HEK293 (cell line): ENCODE results near the gene PPP1CA.

ENCODE experiments used
- GLI2 ChIP-seq: fragments of 450-650 bp; formaldehyde crosslinking; IDR thresholded peaks from 2 replicates; pipeline ENCODE4; 2017; ENCODE audit warnings: missing biosample characterization, missing genetic modification characterization, low read depth, borderline replicate concordance
- GLIS2 ChIP-seq: fragments of 450-650 bp; formaldehyde crosslinking; IDR thresholded peaks from 2 replicates; pipeline ENCODE4 v1.5.1; 2016; ENCODE audit warnings: missing biosample characterization, missing genetic modification characterization
- KLF8 ChIP-seq: fragments of 450-650 bp; formaldehyde crosslinking; IDR thresholded peaks from 2 replicates; pipeline ENCODE4 v1.5.1; 2016; ENCODE audit warnings: missing biosample characterization, missing genetic modification characterization
- OSR2 ChIP-seq: fragments of 450-650 bp; formaldehyde crosslinking; IDR thresholded peaks from 2 replicates; pipeline ENCODE4 v1.5.1; 2016; ENCODE audit warnings: missing biosample characterization, missing genetic modification characterization
- REPIN1 ChIP-seq: fragments of 450-650 bp; formaldehyde crosslinking; IDR thresholded peaks from 2 replicates; pipeline ENCODE4 v1.5.1; 2017; ENCODE audit warnings: missing biosample characterization, missing genetic modification characterization, low read depth
- TCF7L2 ChIP-seq: IDR thresholded peaks from 2 replicates; pipeline ENCODE4 v1.6.1; 2011; ENCODE audit warnings: low read depth, mild to moderate bottlenecking, inconsistent platforms, low read length, moderate library complexity, borderline replicate concordance
- WT1 ChIP-seq: fragments of 450-650 bp; formaldehyde crosslinking; IDR thresholded peaks from 2 replicates; pipeline ENCODE4 v1.5.1; 2016; ENCODE audit warnings: missing biosample characterization, missing genetic modification characterization
- ZBTB1 ChIP-seq: fragments of 450-650 bp; formaldehyde crosslinking; IDR thresholded peaks from 2 replicates; pipeline ENCODE4 v1.5.1; 2016; ENCODE audit warnings: missing biosample characterization, missing genetic modification characterization
- ZBTB48 ChIP-seq: fragments of 450-650 bp; formaldehyde crosslinking; IDR thresholded peaks from 2 replicates; pipeline ENCODE4 v1.5.1; 2016; ENCODE audit warnings: missing biosample characterization, missing genetic modification characterization
- ZBTB49 ChIP-seq: fragments of 450-650 bp; formaldehyde crosslinking; IDR thresholded peaks from 2 replicates; pipeline ENCODE4 v1.5.1; 2016; ENCODE audit warnings: missing biosample characterization, missing genetic modification characterization, low read depth
- ZEB2 ChIP-seq: fragments of 450-650 bp; formaldehyde crosslinking; IDR thresholded peaks from 2 replicates; pipeline ENCODE4 v1.5.1; 2016; ENCODE audit warnings: missing biosample characterization, missing genetic modification characterization
- ZFHX2 ChIP-seq: fragments of 450-650 bp; formaldehyde crosslinking; conservative IDR thresholded peaks from 2 replicates; pipeline ENCODE4 v1.5.1; 2016; ENCODE audit warnings: missing biosample characterization, missing genetic modification characterization
- ZFP37 ChIP-seq: fragments of 450-650 bp; formaldehyde crosslinking; IDR thresholded peaks from 2 replicates; pipeline ENCODE4 v1.5.1; 2016; ENCODE audit warnings: missing biosample characterization, missing genetic modification characterization
- ZNF138 ChIP-seq: fragments of 450-650 bp; formaldehyde crosslinking; IDR thresholded peaks from 2 replicates; pipeline ENCODE4 v1.5.1; 2016; ENCODE audit warnings: missing biosample characterization, missing genetic modification characterization, borderline replicate concordance
- ZNF19 ChIP-seq: fragments of 450-650 bp; formaldehyde crosslinking; IDR thresholded peaks from 2 replicates; pipeline ENCODE4; 2016; ENCODE audit warnings: missing biosample characterization, missing genetic modification characterization, low read depth
- ZNF211 ChIP-seq: fragments of 450-650 bp; formaldehyde crosslinking; IDR thresholded peaks from 2 replicates; pipeline ENCODE4 v1.5.1; 2016; ENCODE audit warnings: low read depth, missing biosample characterization, missing genetic modification characterization
- ZNF239 ChIP-seq: fragments of 450-650 bp; formaldehyde crosslinking; IDR thresholded peaks from 2 replicates; pipeline ENCODE4 v1.5.1; 2016; ENCODE audit warnings: missing biosample characterization, missing genetic modification characterization
- ZNF26 ChIP-seq: fragments of 450-650 bp; formaldehyde crosslinking; IDR thresholded peaks from 2 replicates; pipeline ENCODE4 v1.5.1; 2016; ENCODE audit warnings: missing biosample characterization, missing genetic modification characterization
- ZNF266 ChIP-seq: fragments of 450-650 bp; formaldehyde crosslinking; IDR thresholded peaks from 2 replicates; pipeline ENCODE4 v1.5.1; 2016; ENCODE audit warnings: missing biosample characterization, missing genetic modification characterization, low read depth
- ZNF394 ChIP-seq: fragments of 450-650 bp; formaldehyde crosslinking; IDR thresholded peaks from 2 replicates; pipeline ENCODE4 v1.5.1; 2016; ENCODE audit warnings: missing biosample characterization, missing genetic modification characterization, mild to moderate bottlenecking, moderate library complexity, borderline replicate concordance
- ZNF416 ChIP-seq: fragments of 450-650 bp; formaldehyde crosslinking; IDR thresholded peaks from 2 replicates; pipeline ENCODE4 v1.5.1; 2016; ENCODE audit warnings: missing biosample characterization, missing genetic modification characterization
- ZNF48 ChIP-seq: fragments of 450-650 bp; formaldehyde crosslinking; IDR thresholded peaks from 2 replicates; pipeline ENCODE4 v1.5.1; 2016; ENCODE audit warnings: missing biosample characterization, missing genetic modification characterization
- ZNF501 ChIP-seq: fragments of 450-650 bp; formaldehyde crosslinking; IDR thresholded peaks from 2 replicates; pipeline ENCODE4 v1.5.1; 2016; ENCODE audit warnings: missing biosample characterization, missing genetic modification characterization
- ZNF544 ChIP-seq: fragments of 450-650 bp; formaldehyde crosslinking; IDR thresholded peaks from 2 replicates; pipeline ENCODE4 v1.5.0; 2017; ENCODE audit warnings: missing biosample characterization, missing genetic modification characterization
- ZNF600 ChIP-seq: fragments of 450-650 bp; formaldehyde crosslinking; IDR thresholded peaks from 2 replicates; pipeline ENCODE4 v1.5.1; 2016; ENCODE audit warnings: missing biosample characterization, missing genetic modification characterization
- ZNF629 ChIP-seq: fragments of 450-650 bp; formaldehyde crosslinking; IDR thresholded peaks from 2 replicates; pipeline ENCODE4 v1.5.1; 2017; ENCODE audit warnings: missing biosample characterization, missing genetic modification characterization
- ZNF639 ChIP-seq: fragments of 450-650 bp; formaldehyde crosslinking; IDR thresholded peaks from 2 replicates; pipeline ENCODE4 v1.5.1; 2016; ENCODE audit warnings: missing biosample characterization, missing genetic modification characterization
- ZNF645 ChIP-seq: fragments of 450-650 bp; formaldehyde crosslinking; IDR thresholded peaks from 2 replicates; pipeline ENCODE4; 2016; ENCODE audit warnings: missing biosample characterization, missing genetic modification characterization
- ZNF654 ChIP-seq: fragments of 450-650 bp; formaldehyde crosslinking; IDR thresholded peaks from 2 replicates; pipeline ENCODE4 v1.5.1; 2016; ENCODE audit warnings: low read depth, missing biosample characterization, missing genetic modification characterization
- ZNF660 ChIP-seq: fragments of 450-650 bp; IDR thresholded peaks from 2 replicates; pipeline ENCODE4 v1.5.1; 2018; ENCODE audit warnings: missing biosample characterization, mild to moderate bottlenecking, missing genetic modification characterization
- ZNF670 ChIP-seq: fragments of 450-650 bp; formaldehyde crosslinking; IDR thresholded peaks from 2 replicates; pipeline ENCODE4 v1.5.1; 2016; ENCODE audit warnings: missing biosample characterization, missing genetic modification characterization, low read depth
- ZNF692 ChIP-seq: fragments of 450-650 bp; formaldehyde crosslinking; IDR thresholded peaks from 2 replicates; pipeline ENCODE4 v1.5.1; 2016; ENCODE audit warnings: missing biosample characterization, missing genetic modification characterization
- ZNF791 ChIP-seq: fragments of 450-650 bp; formaldehyde crosslinking; IDR thresholded peaks from 2 replicates; pipeline ENCODE4 v1.5.1; 2016; ENCODE audit warnings: missing biosample characterization, missing genetic modification characterization
- ZNF837 ChIP-seq: fragments of 450-650 bp; formaldehyde crosslinking; IDR thresholded peaks from 2 replicates; pipeline ENCODE4 v1.5.1; 2016; ENCODE audit warnings: missing biosample characterization, missing genetic modification characterization

PPP1CA gene

GRCh38 chr11:67373648-67374570, 27.7 kb downstream of the PPP1CA start (continued):
- TF ChIP-seq ZNF645 (tag by site-specific recombination) (no peak), GLIS2 (tag by site-specific recombination) (peak; percentile 58; the same call in 1 of the 2 replicates), ZBTB49 (tag by site-specific recombination) (no peak), ZFP37 (no peak), GLI2 (tag by site-specific recombination) (no peak), KLF8 (tag by site-specific recombination) (no peak), ZNF26 (tag by site-specific recombination) (no peak), ZNF639 (tag by site-specific recombination) (no peak), ZBTB48 (tag by site-specific recombination) (no peak), ZNF660 (tag by site-specific recombination) (no peak), ZNF211 (tag by site-specific recombination) (no peak), ZNF670 (tag by site-specific recombination) (no peak), ZNF629 (no peak; the same call in 1 of the 2 replicates), ZNF791 (tag by site-specific recombination) (no peak), ZBTB1 (no peak), ZNF837 (tag by site-specific recombination) (no peak), TCF7L2 (no peak), ZNF692 (tag by site-specific recombination) (no peak), OSR2 (tag by site-specific recombination) (no peak), ZNF138 (no peak), ZFHX2 (tag by site-specific recombination) (peak; percentile 40; the same call in 1 of the 2 replicates), ZNF239 (tag by site-specific recombination) (no peak), REPIN1 (tag by site-specific recombination) (no peak), ZNF48 (tag by site-specific recombination) (no peak), WT1 (tag by site-specific recombination) (peak; percentile 11; the same call in 1 of the 2 replicates), ZEB2 (no peak), ZNF416 (no peak), ZNF394 (tag by site-specific recombination) (no peak), ZNF501 (tag by site-specific recombination) (no peak), ZNF600 (tag by site-specific recombination) (peak; percentile 24; the same call in 1 of the 2 replicates), ZNF19 (tag by site-specific recombination) (no peak), ZNF266 (tag by site-specific recombination) (no peak), ZNF544 (tag by site-specific recombination) (no peak), ZNF654 (tag by site-specific recombination) (no peak)
